ENCODE data around the gene PIK3R4.

Gene PIK3R4

DNA sequence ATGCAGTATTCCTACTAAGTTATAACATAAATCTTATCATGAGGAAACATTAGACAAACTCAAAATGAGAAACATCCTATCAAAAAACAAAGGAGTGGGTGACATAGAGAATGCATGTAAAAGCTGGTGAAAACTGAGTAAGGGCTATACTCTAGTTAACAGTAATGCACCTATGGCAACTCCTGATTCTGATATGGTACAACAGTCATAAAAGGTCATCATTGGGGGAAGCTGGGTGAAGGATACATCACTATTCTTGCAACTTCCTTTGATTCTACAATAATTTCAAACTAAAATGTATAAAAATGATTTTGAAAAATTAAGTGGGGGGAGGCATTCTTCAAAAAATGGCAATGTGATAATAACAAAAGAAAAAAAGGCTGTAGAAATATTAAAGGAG lies 6.8 kb downstream of the PIK3R4 start:
- no peak for DNase-seq

DNA sequence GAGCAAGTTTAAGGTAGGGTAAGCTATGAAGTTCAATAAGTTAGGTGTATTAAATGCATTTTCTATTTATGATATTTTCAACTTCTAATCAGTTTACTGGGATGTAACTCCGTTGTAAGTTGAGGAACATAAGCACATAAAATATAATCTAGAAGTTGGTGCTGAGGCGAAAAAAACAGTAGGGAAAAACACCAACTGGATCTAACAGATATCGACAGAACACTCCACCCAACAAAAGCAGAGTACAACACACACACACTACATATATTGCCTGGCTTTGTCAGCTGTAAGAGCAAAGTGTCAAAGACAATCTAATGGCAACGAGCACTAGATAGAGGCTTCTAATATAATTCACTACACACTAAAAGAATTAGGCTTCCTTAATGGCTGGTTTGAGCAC lies 8.4 kb downstream of the PIK3R4 start:
- no peak for DNase-seq

DNA sequence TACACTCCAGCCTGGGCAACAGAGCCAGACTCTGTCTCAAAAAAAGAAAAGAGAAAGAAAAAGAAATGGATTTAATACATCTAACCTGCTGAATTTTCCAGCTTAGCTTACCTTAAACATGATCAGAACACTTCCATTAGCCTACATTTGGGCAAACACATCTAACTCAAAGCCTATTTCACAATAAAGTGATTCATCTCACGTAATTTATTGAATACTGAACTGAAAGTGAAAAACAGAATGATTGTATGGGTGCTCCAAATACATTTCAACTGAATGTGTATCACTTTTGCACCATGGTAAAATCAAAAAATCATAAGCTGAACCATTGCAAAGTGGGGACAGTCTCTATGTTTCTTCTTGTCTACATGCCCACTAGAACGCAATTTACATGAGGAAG lies 9.0 kb downstream of the PIK3R4 start:
- no peak for DNase-seq

DNA sequence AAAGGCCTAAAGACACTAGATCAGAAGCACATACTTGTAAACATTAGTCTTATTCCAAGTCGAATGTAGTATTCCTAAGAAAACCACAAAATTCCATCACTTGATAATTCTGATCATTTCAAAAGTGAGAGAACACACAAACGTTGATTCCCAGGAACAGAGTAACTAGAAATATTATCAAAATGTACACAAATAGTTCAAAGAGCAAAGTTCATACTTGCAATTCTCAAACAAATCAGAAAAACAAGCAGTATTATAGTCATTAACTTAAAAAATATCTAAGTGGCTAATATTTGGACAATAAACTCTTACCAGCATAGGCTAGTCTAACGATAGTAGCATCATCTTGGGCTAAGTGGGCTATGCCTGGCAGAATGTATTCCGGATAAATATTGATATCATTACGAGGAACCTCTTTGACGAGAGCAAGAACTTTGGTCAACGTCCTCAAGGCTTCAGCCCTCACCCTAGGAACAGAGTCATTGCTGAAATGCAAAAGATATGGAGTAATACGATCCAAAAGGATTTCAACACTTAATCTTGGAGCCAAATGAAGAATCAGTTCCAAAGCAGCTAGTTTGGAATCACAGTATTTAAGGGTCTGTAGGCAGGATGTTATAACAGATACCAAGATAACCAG lies 13.3 kb downstream of the PIK3R4 start:
- DNase-seq = no peak

DNA sequence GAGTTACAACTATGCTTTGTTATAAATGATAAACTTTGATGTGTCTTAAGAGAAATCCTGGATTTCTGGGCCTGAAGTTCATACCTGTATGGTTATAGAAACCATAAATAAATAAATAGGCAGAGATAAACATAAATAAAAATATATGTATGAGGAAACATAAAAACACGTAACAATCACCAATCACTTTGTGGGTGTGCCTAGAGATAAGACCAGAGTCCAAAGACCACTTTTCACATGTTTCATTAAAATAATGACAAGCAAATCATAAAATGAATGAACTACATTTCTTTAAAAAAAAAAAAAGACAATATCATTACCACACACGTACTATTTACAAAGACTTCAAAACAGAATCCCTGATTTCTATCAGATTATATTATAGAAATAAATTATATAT lies 14.1 kb downstream of the PIK3R4 start:
- no peak for DNase-seq

DNA sequence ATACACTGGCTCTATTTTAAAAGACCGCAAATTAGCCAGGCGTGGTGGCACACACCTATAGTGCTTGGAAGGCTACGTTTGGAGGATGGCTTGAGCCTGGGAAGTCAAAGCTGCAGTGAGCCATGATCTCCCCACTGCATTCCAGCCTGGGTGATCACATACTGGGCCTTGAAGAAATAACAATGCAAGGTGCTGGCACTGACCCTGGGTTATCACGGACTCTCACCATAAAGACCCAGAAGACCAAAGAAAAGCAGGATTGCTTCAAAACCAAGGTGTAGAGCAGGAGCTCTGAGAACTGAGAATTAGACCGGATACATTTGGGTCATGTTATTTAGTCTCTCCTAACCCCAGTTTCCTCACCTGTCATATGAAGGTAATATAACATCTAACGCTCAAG lies 14.8 kb downstream of the PIK3R4 start:
- DNase-seq = no peak

DNA sequence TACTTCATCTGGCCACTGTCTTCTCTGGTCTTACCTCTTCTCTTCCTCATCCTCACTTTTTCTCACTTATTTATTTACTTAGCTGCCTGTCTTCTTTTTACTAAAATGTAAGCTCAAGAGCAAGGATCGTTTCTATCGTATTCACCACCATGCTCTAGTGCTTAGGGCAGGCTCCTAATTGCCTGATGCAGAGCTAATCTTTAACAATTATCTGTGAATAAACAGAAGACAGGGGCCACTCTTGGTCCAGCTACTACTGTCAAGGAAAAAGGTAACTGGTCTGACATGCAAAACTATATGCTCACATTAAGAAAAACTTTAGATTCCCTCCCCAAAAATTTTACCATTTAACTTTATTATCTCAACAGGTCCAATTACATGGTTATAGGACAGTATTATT lies 17.5 kb downstream of the PIK3R4 start:
- DNase-seq = no peak

DNA sequence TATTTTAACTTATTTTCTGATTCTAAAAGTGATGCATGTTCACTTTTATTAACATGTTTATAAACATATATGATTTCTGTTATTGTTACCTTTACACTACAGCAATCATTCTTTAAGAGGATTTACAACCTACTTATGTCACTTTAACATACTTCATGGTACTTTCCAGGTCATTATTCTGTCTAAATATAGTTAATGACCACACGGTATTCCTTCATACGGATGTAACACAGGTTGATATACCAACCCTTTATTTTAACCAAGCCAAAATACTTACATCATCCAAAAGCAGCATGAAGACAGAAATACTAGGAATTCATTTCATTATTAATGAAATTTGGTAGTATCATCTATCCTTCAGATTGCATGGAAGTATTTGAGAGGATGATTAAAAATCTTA lies 18.6 kb downstream of the PIK3R4 start:
- no peak for DNase-seq

DNA sequence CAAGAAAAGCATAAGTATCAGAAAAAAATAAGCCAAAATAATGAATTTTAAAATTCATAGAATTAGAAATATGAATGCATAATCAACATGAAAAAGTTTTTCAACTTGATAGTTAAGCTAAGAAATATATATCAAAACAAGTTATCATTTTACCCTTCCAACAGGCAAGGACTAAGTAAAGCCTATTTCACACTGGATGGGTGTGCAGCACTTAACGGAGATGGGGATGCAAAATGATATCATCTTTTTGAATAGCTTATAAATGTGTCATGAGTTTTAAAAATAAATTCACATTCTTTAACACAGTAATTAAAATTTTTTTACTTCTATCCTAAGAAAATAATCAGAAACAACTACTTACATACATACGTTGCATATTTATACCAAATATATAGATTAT lies 20.9 kb downstream of the PIK3R4 start:
- no peak for DNase-seq

DNA sequence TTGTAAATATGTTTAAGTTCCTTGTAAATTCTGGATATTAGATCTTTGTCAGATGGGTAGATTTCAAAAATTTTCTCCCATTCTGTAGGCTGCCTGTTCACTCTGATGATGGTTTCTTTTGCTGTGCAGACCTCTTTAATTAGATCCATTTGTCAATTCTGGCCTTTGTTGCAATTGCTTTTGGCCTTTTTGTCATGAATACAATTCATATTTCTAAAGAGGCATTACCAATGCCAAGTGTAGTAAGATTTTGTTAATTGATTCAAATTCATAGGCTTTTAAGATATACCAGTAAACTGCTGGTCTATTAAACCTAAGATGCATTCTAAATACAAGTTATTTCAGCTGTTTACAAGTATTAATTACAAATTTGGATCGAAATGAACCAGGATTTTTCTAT lies 31.0 kb downstream of the PIK3R4 start:
- no peak for DNase-seq

DNA sequence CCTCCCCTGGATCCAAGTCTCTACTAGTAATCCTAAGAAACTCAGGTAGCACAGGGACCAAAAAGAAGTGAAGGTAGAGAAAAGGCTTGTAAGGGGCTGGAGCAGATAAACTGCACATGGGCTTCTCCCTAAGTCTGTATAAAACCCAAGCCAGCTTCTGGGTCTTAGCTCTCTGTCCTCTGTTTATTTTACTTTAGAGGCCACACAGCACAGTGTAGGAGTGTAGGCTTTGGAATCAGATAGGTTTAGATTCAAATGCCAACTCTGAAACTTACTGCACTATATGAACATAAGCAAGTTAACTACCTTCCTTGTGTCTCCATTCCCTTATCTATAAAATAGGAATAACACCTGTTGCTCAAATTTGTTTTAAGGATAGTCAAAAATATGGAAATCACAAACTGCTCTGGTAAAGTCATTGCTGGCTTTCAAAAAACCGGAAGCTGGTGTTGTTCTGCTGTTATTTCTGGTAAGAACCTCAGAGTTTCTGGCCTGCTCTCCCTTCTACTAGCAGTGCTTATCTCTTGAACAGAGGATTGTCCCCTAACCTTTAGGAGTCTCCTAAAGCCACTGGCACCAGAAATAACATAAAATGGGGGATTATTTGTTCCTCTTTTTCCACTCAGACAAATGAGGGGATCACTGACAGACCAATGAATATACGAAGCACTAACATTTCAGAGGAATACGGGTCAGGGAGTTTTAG lies 33.8 kb downstream of the PIK3R4 start:
- no peak for DNase-seq

DNA sequence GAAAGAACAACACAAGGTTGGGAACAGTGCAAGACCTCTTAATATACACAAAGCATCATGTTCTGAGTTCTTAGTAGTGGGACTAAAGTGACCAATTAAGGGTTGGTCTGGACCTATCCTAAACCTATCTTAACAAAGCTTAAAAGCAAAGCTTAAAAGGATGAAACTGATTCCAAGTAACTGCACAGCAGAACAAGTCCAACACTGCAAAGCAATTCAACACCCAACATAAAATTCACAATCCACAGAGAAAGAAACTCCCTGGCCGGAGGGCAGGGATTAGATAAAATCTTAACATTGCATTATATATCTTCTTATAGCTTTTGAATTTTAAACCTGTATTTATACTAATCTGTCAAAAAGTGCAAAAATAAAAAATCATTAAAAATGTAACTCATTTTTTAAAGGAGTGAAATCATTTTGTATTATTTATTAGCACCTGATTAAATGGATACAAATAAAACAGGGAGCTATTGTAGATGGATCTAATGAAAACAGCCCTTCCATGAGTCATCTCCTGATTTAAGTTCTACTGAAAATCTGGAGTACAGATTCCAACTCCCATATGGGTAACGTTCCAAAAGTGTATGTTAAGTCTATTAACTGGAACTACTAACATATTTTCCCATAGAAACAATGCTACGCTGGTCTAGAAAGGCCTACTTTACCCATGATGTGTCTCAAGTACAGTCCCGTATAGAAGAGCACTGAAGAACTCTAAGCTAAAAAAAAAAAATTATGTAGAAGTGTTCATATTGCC lies 34.9 kb downstream of the PIK3R4 start:
- DNase-seq = no peak

DNA sequence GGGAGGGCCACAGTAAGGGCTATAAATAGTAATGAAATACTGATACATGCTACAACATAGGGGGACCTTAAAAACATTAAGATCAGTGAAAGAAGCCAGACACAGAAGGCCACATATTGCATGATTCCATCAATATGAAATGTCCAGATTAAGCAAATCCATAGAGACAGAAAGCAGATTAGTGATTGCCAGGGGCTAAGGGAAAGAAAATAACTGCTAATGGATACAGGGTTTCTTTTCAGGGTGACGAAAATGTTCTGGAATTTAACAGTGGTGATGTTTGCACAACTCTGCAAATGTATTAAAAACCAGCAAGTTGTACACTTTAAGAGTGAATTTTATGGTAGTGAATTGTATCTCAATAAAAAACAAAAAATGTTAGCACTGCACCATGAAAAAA lies 37.0 kb downstream of the PIK3R4 start:
- DNase-seq = no peak

DNA sequence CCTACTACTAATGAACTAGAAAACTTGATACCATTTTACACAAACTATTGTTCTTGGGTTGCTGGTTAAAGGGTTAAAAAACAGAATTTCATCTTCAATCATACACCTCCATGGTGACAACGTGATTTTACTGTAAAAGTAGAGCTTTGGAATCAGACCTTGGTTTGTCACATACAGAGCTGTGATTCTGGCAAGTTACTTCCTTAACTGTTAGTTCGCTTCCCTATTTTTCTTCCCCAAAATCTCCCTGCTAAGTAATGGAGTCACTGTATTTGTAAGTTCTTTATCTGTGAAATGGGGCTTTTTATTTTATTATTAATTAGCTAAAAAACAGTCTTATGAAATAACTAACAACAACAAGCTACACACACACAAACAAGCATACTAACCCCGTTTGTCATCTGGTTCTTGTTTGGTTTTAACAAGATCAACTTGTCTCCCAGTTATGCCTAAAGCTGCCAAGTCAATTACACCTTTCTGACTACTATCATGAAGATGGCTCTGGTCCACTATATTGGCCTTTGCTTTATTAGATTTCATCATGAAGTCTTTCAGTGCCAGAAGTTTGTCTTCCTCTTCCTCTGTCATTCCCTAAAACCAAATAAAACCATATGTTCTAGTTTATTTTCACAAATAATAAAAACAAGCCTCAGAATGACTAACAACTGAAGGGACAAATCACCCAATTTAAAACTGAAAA lies 38.6 kb downstream of the PIK3R4 start:
- no peak for DNase-seq

DNA sequence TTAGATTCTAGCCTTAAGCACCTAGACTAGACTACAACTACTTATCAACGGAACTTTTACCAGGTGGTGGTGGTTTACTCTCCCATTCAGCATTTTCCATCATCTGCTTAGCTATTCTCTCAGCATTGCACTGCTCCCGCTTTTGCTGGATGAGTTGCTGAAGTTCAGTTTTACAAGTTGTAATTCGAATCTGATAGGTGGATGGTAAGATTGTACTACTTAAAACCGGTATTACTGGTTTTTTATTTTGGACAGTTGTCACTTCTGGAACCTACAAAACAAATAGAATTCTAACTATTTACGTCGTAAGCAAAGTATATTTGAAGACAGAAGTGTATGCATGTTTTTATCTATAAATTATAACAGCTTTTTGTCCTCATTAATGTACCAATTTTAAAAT lies 41.1 kb downstream of the PIK3R4 start:
- DNase-seq = no peak

DNA sequence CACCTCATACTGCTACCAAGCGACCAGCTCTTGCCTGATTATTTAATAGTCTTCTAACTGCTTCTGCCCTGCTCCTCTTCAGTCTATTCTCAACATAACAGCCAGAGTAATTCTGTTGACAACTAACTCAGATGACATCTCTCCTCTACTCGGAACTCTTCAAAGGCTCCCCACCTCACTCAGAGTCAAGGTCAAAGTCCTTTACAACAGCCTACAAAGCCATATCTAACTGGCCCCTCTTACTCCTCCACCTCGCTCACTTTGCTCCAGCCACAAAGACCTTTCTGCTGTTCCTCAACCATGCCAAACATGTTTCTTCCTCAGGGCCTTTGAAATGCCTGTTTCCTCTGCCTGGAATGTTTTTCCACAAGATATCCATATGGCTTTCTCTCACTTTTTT lies 43.6 kb downstream of the PIK3R4 start:
- no peak for DNase-seq

DNA sequence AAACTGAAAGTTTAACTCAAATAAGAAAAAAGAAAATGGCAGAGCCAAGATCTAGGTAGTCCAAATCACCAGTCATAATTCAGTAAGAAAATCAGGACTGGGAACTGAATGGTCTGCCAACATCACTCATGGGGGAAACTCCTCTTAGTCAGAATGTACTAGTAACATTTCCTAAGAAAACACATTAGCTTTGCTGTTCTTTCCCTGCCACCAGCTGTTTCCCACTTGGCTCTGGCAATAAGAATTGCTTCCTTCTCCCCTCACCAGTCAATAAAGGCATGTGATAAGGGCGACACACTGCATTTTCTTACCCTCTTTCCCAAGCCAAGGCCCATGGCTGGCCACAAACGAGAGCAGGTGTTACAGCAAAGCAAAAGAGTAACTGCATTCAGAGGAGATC lies 46.1 kb downstream of the PIK3R4 start:
- no peak for DNase-seq

DNA sequence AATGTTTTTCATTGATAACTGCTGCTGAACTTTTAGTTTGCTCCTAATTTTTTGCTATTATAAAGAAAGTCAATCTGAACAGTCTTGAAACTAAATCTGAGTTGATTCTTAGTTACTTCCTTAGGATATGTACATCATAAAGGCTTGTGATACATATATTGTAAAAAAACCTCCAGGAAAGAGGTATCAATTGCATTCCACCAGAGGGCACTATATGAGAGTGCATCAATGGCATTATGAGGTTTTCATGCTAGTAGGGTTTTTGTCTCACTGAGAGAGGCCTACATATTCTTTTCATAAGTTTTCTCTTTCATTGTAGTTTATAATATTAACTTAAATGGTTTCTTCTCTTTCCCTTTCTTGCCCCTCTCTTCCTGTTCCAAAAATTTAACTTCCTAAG lies 46.9 kb downstream of the PIK3R4 start:
- no peak for DNase-seq

DNA sequence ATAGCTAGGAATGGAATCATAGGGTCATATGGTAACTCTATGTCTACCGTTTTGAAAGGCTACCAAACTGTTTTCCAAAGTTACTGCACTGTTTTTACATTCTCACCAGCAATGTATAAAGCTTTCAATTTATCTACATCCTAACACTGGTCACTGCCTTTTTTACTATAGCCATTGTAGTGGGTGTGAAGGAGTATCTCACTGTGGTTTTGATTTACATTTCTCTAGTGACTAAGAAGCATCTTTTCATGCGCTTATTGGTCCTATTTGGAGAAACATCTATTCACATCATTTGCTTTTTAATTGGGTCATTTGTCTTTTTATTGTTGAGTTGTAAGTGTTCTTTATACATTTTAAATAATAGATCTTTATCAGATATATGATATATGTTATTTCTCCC lies 53.3 kb downstream of the PIK3R4 start:
- no peak for DNase-seq

DNA sequence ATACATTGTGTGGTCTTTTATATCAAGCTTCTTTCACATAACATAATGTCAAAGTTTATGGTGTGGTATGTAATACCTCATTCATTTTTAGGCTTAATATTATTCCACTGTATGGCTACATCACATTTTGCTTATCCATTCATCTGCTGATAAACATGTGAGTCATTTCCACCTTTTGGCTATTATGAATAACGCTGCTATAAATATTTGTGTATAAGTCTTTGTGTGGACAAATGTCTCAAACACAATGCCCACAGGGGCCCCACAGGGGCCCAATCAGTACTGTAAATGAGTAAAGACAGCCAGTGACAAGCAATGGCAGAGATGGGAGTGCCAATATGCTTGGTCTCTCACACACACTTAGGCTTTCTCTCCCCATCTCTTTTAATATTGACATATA lies 54.2 kb downstream of the PIK3R4 start:
- no peak for DNase-seq

DNA sequence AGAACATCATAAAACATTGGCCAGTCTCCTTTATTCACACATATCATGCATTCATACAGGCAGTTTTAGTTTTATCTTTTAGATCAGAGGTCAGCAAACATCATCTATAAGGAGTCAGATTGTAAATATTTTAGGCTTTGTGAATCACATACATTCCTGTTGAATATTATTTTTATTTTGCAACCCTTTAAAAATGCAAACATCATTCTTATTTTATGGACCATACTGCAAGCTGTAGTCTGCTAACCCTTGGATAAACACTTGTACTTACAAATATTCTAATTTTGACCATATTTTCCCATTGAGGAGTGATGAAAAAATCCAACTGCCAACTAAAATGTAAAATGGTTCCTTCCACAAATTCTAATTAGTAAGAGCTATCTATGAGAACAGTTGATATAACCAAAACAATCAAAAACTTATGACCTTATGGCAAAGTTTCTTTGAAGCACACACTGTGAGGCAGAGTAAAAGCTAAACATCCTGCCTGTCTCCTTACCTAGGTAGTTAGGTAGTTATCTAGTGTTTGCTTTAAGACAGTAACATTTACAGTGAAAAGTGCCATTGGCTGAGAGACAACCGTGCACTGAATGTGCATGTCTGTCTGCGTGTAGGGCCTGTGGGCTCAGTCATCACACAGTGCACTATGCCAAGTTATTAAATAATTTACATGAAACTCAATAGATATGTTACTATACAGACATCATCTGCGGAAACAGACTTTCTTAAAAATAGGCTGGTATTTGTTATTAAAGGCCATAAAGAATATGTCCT lies 57.7 kb downstream of the PIK3R4 start:
- DNase-seq = no peak

DNA sequence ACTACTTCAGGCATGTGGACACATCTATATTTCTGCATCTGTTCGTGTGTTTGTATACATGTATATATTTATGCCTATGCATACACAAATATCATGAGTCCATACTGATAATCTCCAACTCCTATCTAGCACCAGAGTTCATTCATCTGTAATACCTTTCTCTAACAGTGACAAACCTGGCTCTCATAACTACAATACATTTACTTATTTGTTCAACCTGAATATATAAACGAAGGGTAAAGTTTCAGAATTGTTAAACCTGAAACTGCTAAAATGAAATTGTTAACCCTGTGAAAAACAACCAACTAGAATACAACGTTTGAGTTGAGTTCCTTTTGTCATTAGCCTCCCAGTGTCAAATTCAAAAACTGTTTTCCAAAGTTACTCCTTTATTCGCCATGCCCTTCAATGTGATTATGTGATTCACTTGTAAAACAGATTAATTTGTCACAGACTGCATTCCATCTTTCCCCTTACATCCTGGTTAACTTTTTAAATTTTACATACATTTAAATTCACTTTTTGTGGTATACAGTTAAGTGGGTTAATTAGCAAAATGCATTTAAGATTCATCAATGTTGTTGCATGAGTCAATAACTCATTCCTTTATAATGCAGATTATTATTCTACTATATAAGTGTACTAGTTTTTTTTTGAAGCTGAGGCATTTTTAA lies 58.5 kb downstream of the PIK3R4 start:
- no peak for DNase-seq
